KMS-11 (cell line): Measurements from ENCODE around the gene PRCC.

Experiments
- H2AFZ ChIP-seq: fragments of 200-600 bp; sonication (generic); 2 replicates; pipeline ENCODE4 v1.6.1; 2016; ENCODE audit warnings: antibody characterized with exemption, mixed run types, low read depth
- H3K27ac ChIP-seq: fragments of 200-600 bp; sonication (generic); 2 replicates; pipeline ENCODE4 v1.6.1; 2016; ENCODE audit warnings: mild to moderate bottlenecking, mixed run types
- H3K27me3 ChIP-seq: fragments of 200-600 bp; sonication (generic); 2 replicates; pipeline ENCODE4 v1.6.1; 2017; ENCODE audit warnings: mild to moderate bottlenecking, low read depth, mixed run types, moderate library complexity; ENCODE audit not compliant: insufficient read depth
- H3K36me3 ChIP-seq: fragments of 200-600 bp; sonication (generic); 2 replicates; pipeline ENCODE4 v1.6.1; 2017; ENCODE audit warnings: mild to moderate bottlenecking, mixed run types; ENCODE audit not compliant: insufficient read depth
- H3K4me1 ChIP-seq: fragments of 200-600 bp; sonication (generic); 2 replicates; pipeline ENCODE4 v1.6.1; 2016; ENCODE audit warnings: mild to moderate bottlenecking, low read depth, mixed run types; ENCODE audit not compliant: poor library complexity, severe bottlenecking
- H3K4me2 ChIP-seq: fragments of 200-600 bp; sonication (generic); 2 replicates; pipeline ENCODE4 v1.7.0; 2016; ENCODE audit warnings: mild to moderate bottlenecking, mixed run types
- H3K4me3 ChIP-seq: fragments of 200-600 bp; sonication (generic); IDR thresholded peaks from 2 replicates; pipeline ENCODE4 v1.6.1; 2017; ENCODE audit warnings: low read depth, low read length, mixed read lengths; ENCODE audit not compliant: insufficient read depth
- H3K79me2 ChIP-seq: fragments of 200-600 bp; sonication (generic); 2 replicates; pipeline ENCODE4 v1.6.1; 2016; ENCODE audit warnings: low read depth, mixed run types; ENCODE audit not compliant: insufficient read depth
- H3K9ac ChIP-seq: fragments of 200-600 bp; sonication (generic); 2 replicates; pipeline ENCODE4 v1.6.1; 2016; ENCODE audit warnings: mild to moderate bottlenecking, mixed run types
- H4K20me1 ChIP-seq: fragments of 200-600 bp; sonication (generic); 2 replicates; pipeline ENCODE4 v1.6.1; 2016; ENCODE audit warnings: mild to moderate bottlenecking, mixed run types; ENCODE audit not compliant: insufficient read depth
- CTCF ChIP-seq: fragments of 200-600 bp; sonication (generic); conservative IDR thresholded peaks from 2 replicates; pipeline ENCODE4 v1.6.1; 2017; ENCODE audit warnings: low read depth, mild to moderate bottlenecking, antibody characterized with exemption, low read length, moderate library complexity, mixed read lengths

The PRCC gene

GRCh38 chr1:156795374-156795733, 28.0 kb downstream of the PRCC start:
- H4K20me1 ChIP-seq: 0 out of 2 replicates have a peak, but pooled peaks cover 5% of the 10 kb centered on the region
- TF ChIP-seq CTCF: peak; percentile 19
- no peak overlapping the region for H2AFZ ChIP-seq
- H3K4me3 ChIP-seq: no peak overlapping the region
- no peaks in the 10 kb centered on the region for H3K79me2 ChIP-seq
- H3K27ac ChIP-seq: no peak overlapping the region
- H3K4me1 ChIP-seq: peaks cover 15% of the 10 kb centered on the region
- H3K9ac ChIP-seq: no peak overlapping the region
- H3K36me3 ChIP-seq: peaks cover 21% of the 10 kb centered on the region; the same call in 1 of the 2 replicates
- H3K27me3 ChIP-seq: no peaks in the 10 kb centered on the region
- H3K4me2 ChIP-seq: no peak overlapping the region

- Histone ChIP-seq H3K9ac (no peak overlapping the region), H3K36me3 (peaks cover 24% of the 10 kb centered on the region; the same call in 1 of the 2 replicates), H2AFZ (no peak overlapping the region), H3K4me2 (no peak overlapping the region), H3K4me3 (no peak overlapping the region), H3K27me3 (no peaks in the 10 kb centered on the region), H3K27ac (no peak overlapping the region), H3K79me2 (no peaks in the 10 kb centered on the region), H3K4me1 (peaks cover 15% of the 10 kb centered on the region), H4K20me1 (0 out of 2 replicates have a peak, but pooled peaks cover 1% of the 10 kb centered on the region)
- TF ChIP-seq CTCF: no peak; the same call in 1 of the 2 replicates
Measured at GRCh38 chr1:156795787-156796186, 28.5 kb downstream of the PRCC start.

- Histone ChIP-seq H2AFZ (no peak overlapping the region), H3K36me3 (peaks cover 26% of the 10 kb centered on the region; the same call in 1 of the 2 replicates), H3K27ac (no peak overlapping the region), H3K27me3 (no peaks in the 10 kb centered on the region), H3K79me2 (no peaks in the 10 kb centered on the region), H3K4me2 (no peak overlapping the region), H4K20me1 (no peaks in the 10 kb centered on the region), H3K9ac (no peak overlapping the region), H3K4me1 (peaks cover 15% of the 10 kb centered on the region), H3K4me3 (no peak overlapping the region)
- TF ChIP-seq CTCF: no peak
Measured at GRCh38 chr1:156796340-156797097, 29.2 kb downstream of the PRCC start.

GRCh38 chr1:156797212-156797871, 30.0 kb downstream of the PRCC start:
- no peak overlapping the region for H3K4me3 ChIP-seq
- no peaks in the 10 kb centered on the region for H3K27me3 ChIP-seq
- peaks cover 15% of the 10 kb centered on the region for H3K4me1 ChIP-seq
- H3K9ac ChIP-seq: no peak overlapping the region
- no peaks in the 10 kb centered on the region for H4K20me1 ChIP-seq
- H3K4me2 ChIP-seq: no peak overlapping the region
- no peak overlapping the region for H2AFZ ChIP-seq
- no peaks in the 10 kb centered on the region for H3K79me2 ChIP-seq
- H3K27ac ChIP-seq: no peak overlapping the region
- TF ChIP-seq CTCF: peak; percentile 100
- peaks cover 26% of the 10 kb centered on the region; the same call in 1 of the 2 replicates for H3K36me3 ChIP-seq
